Stimulated activated CD4-positive, alpha-beta T cell treated with anti-CD3 and anti-CD28 coated beads, TNF-alpha, amount 100 ng/mL, for 4 hours (primary cell): ENCODE data around the gene POU2F2.
"Not testable (repeated sequence)": the region's sequence is repeated elsewhere in the genome, so short reads cannot be mapped to it uniquely, and the experiment has no call there.

Experiments used
- DNase-seq, 3 experiments: peaks; one replicate each; pipeline ENCODE4 v3.0.0-alpha.2; 2020; ENCODE audit warnings: low read depth in 3 of 3

POU2F2 gene

GRCh38 chr19:42100241-42100640 is 32.0 kb downstream of the POU2F2 start:
- not testable (repeated sequence) for DNase-seq

GRCh38 chr19:42099336-42099925 is 32.8 kb downstream of the POU2F2 start:
- DNase-seq = no peak

GRCh38 chr19:42098781-42099180 is 33.5 kb downstream of the POU2F2 start:
- no peak for DNase-seq

GRCh38 chr19:42097461-42097860 is 34.8 kb downstream of the POU2F2 start:
- DNase-seq = no peak

GRCh38 chr19:42096255-42096837 is 35.9 kb downstream of the POU2F2 start:
- DNase-seq = no peak

GRCh38 chr19:42095814-42096230 is 36.4 kb downstream of the POU2F2 start:
- DNase-seq = no peak

GRCh38 chr19:42095142-42095813 is 37.0 kb downstream of the POU2F2 start:
- no peak for DNase-seq

- DNase-seq = no peak
Measured at GRCh38 chr19:42093926-42094325, 38.3 kb downstream of the POU2F2 start.

GRCh38 chr19:42093505-42093904 is 38.7 kb downstream of the POU2F2 start:
- no peak for DNase-seq

- DNase-seq = no peak
Measured at GRCh38 chr19:42092350-42092749, 39.9 kb downstream of the POU2F2 start.

- no peak for DNase-seq
Measured at GRCh38 chr19:42091742-42092141, 40.5 kb downstream of the POU2F2 start.

- no peak for DNase-seq
Measured at GRCh38 chr19:42091300-42091699, 40.9 kb downstream of the POU2F2 start.

- DNase-seq = no peak
Measured at GRCh38 chr19:42090672-42091071, 41.6 kb downstream of the POU2F2 start.

GRCh38 chr19:42089772-42090171 is 42.5 kb downstream of the POU2F2 start:
- no peak for DNase-seq

- DNase-seq = no peak
Measured at GRCh38 chr19:42089191-42089750, 43.0 kb downstream of the POU2F2 start.

- no peak for DNase-seq
Measured at GRCh38 chr19:42088471-42089190, 43.6 kb downstream of the POU2F2 start.

GRCh38 chr19:42086770-42087550 is 45.3 kb downstream of the POU2F2 start:
- DNase-seq = no peak

- no peak for DNase-seq
Measured at GRCh38 chr19:42086188-42086736, 46.0 kb downstream of the POU2F2 start.

GRCh38 chr19:42083537-42083936 is 48.7 kb downstream of the POU2F2 start:
- DNase-seq = no peak

- DNase-seq = no peak
Measured at GRCh38 chr19:42081584-42082203, 50.6 kb downstream of the POU2F2 start.
